Central memory CD4-positive, alpha-beta T cell (primary cell): Measurements from ENCODE around the gene CERKL.

Source experiments
- DNase-seq: peaks from one replicate; pipeline ENCODE4 v3.0.0; 2022

The CERKL gene

DNA sequence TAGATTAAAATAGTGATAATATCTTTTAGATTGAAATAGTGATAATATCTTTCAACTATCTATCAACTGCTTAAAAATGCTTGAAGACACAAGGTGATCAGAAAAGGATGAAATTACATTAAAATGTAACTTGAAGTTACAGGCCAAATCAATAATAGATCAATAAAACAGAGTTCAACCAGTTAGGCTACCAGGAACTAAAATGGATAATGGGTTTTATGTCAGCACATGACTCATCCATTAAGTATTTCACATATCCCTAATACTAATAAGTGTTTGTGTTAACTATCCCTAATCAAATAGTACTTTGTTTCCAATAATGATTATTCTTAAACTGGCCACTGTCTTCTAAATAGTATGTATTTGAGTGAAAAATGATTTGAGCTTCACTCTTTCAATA lies 33.7 kb downstream of the CERKL start:
- DNase-seq = no peak

DNA sequence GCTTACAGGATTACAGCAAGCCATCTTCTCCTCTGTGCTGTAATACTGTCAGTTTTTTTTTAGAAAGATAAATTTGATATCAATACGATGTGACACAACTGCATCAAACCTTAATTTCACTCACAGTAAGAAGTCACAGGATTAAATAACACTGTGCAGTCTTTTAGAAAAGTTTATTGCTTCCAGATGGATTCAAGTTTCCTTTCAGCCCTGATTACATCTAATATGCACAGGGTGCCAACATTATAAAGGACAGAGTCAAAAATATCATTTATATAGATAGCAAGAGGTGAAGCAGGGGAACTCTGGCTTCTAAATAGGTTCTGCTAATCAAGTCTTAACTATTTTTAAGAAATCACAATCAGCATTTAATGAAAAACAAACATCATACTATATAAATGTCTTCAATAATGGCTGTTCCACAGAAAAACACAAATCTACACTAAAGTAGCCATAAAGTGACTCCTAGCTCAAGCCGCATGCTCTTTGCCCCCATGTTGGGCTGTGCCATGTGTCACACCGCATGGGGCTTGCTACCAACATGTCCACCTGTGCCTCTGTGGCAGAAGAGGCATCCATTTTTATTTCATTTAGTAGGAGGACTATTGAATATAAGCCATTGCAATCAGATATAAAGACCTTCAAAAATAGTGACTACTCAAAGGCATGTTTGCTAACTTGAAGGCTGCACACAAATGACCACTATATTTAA lies 35.0 kb downstream of the CERKL start:
- DNase-seq = no peak

DNA sequence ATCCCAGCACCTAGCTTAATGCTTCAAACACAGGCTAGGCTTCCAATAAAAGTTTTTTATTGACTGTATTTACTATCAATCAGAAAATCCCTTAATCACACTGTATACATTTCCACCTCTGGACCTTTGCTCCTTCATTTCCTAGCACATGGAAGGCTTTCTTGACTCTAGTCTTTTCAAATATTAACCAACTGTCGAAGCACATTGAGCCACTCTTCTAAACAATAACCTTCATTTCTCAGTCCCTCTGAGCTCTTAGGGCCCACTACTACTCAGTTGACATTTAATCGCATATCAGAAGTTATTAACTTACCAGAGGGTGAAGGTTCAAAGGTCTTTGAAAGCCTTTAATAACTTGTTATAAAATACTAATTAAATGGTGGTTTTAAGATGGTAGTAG lies 37.4 kb downstream of the CERKL start:
- no peak for DNase-seq

DNA sequence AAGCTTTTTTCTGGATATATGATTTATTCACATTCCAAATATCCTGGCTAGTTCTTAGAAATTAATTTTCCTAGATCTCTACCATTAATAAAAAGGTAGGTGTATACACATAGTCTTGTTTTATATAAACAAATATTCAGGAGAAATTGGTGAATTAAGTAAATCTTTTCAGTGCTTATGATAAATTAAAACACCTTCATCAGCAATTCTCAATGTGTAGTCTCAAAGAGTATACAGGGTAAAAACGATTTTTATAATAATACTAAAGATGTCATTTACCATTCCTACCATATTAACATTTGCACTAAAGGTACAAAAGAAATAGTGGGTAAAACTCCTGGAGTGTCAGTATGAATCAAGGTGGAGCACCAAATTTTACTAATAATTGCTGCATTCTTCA lies 40.2 kb downstream of the CERKL start:
- no peak for DNase-seq

DNA sequence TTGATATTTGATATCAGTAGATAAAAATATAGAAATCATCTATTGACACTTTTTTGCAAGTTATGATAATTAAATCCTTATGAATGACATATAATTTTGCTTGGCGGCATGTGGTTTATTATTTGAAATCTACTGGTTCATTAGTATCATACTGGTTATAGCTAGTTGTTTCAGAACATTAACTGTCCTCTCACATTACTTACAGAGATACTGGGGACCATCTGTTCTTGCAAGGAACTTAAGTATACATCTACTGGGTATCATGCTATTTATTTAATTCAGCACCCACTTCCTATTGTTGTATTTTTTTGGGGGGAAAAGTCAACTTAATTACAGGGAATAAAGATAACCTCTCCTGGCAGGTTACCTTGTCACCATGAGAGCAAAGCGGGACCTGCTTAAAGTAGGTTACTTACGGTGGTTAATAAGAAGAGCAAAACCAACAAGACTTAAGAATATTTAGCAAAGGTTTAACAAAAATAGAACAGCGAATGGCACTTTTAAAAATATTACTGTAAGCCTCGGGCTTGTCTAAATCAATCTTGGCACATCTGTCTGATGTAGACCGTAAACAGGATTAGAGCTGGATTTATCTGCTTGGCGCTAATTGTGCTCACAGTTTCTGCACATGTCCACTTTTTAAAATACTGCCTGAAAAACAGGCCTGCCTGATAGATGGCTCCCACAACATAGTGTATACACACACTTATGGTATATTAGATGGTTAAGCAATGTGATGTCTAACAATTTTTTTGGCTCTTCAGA lies 41.8 kb downstream of the CERKL start:
- DNase-seq = no peak

DNA sequence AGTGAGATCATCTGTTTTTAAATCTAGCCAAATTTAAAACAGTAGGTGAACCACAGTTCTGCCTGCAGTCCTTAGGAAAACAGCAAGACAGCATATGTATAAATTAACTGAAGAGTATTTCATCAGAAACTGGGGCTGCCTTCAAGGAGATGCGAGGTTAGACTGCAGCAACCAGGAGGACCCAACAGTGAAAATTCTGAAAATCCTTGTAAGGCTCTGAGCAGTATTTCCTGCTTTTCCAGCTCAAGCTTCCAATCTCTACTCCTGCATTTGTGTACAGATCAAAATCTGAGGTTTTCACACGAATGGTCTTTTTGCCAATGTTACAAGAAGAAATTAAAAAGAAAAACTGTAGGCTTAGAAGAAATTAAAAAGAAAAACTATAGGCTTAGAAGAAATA lies 43.7 kb downstream of the CERKL start:
- no peak for DNase-seq

DNA sequence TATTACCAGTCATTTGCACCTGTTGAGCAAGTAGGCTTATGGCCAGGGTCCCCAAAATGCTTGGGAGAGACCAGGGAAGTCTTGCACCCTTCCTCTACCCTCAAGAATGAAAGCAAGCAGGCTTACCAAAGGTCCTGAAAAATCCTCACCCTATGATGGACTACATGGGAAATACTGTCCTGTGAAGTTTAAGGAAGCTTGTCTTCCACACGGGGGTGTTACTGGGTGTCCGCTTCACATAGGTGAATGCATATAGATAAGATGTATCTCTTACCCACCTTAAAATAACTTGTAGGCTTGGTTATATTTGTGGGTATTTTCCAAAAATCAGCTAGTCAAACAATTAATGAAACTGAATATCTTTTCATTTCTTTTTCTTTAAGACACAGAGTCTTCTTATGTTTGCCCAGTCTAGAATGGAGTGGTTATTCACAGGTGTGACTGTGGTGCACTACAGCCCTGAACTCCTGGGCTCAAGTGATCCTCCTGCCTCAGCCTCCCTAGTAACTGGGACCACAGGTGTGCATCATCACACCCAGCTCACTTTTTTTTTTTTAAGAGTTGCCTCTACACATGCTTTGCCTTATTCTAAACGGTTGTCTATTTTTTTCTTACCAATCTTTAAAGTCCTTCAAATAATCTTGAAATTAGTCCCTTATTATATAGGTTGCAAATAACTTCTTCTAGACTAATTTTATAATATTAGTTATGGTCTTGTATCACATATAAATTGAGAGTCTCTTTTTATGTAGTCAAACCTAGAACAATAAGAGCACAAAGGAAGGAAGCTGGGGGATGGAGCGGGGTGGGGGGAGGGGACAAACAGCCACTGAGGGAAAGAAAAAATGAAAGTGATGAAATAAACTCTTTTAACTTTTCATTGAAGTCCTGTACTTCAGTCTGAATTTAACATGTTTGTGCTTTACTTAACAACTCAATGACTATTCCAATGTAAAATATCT lies 49.0 kb downstream of the CERKL start:
- no peak for DNase-seq

DNA sequence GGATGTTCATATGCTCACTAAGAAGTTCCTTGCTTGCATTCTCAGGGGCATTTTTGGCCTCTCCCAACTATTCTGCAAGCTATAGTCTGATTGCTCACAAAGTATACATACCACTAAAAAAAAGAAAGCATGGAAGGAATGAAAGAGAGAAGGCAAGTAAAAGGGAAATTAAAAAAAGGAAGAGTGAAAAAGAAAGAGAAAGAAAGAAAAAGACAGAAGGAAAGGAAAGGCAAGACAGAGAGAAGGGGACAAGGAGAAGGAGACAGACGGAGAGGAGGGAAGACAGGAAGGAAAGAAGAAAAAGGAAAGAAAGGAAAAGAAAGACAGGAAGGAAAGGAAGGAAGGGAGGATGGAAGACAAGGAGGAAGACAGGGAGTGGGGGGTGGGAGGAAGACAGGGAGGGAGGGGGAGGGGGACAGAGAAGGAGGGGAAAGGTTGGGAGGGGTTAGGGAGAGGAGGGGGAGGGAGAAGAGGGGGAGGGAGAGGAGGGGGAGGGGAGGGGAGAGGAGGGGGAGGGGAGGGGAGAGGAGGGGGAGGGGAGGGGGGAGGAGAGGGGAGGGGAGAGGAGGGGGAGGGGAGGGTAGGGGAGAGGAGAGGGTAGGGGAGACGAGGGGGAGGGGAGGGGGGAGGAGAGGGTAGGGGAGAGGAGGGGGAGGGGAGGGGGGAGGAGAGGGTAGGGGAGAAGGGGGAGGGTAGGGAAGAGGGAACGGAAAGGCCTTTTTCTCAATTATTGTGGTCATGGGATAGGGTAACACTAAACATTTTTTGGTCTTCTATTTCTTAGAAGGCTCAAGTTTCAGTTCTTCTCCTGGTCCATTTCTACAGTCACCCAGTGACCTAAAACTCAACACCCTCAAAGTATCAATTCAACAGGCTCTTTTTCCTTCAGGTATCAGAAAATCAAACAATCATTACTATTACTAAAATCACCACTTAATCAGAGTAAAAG lies 50.7 kb downstream of the CERKL start:
- DNase-seq = no peak

DNA sequence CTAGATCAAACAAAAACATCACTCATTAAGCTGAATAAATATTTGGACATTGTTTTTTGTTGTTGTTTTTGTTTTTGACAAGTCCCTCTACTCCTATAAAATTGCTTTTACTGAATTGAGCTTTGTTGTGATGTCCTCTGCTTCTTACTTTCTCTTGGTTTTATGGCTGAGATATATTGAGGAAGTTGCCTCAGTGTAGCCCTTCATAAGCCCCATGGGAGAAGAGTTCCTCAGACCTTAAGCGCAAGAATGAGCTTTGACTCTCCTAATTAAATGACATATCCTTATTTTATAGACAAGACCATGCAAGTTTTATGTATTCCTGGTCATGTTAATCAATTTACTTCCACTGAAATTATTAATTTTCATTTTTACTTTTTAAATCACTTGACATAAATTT lies 54.9 kb downstream of the CERKL start:
- DNase-seq = no peak

DNA sequence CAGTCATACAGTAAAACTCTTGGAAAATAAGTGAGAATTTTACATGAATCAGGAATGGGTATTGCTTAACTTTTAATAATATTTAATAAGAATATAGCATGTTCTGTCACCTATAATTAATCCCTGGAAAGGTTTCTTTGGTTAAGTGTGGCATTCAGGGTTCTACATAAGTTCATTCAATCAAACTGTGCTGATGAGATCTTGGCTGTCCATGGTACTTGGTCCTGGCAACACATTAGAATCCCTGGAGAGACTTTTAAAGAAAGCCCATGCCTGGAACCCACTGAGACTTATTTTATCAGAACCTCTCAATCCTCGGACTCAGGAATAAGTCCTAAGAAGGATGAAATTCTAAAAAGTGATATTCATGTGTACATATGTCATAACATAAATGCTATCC lies 60.3 kb downstream of the CERKL start:
- no peak for DNase-seq

DNA sequence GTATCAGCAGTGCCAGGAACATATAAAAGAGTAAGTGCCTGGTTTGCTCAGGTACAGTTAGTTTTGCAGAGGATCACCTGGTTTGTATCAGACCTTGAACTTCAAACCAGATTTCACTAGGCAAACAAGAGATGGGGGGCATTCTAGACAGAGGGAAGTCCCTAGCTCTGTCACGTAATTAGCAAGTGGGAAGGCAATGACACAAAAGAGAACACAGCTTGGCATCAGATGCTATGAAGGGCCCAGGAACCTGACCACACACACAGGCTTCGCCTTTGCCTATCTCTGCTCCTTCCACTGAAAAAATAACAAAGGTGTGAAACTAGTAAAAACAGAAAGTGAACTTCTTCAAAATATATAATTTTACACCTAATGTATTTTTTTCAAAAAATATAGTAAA lies 62.6 kb downstream of the CERKL start:
- no peak for DNase-seq

DNA sequence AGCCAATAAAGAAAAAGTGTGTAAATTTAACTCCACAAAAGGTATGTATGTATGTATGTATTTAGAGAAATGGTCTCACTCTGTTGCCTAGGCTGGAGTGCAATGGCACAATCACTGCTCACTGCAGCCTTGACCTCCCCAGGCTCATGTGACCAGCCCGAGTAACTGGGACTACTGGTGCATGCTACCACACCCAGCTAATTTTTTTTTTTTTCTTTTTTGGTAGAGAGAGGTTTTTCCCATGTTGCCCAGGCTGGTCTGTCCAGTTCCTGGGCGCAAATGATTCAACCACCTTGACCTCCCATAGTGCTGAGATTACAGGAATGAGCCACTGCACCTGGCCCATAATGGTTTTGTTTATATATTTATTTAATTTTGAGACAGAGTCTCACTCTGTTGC lies 67.1 kb downstream of the CERKL start:
- no peak for DNase-seq

DNA sequence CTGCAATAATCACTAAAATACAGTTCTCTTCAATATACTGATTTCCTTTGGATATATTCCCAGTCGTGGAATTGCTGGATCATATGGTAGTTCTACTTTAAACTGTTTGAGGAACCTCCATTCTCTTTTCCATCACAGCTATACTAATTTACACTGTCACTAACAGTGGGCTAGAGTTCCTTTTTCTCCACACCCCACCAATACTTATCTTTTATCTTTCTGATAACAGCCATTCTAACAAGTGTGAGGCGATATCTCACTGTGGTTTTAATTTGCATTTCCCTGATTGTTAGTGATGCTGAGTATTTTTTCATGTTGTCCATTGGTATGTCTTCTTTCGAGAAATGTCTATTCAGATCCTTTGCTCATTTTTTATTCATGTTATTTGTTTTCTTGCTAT lies 68.4 kb downstream of the CERKL start:
- DNase-seq = no peak

DNA sequence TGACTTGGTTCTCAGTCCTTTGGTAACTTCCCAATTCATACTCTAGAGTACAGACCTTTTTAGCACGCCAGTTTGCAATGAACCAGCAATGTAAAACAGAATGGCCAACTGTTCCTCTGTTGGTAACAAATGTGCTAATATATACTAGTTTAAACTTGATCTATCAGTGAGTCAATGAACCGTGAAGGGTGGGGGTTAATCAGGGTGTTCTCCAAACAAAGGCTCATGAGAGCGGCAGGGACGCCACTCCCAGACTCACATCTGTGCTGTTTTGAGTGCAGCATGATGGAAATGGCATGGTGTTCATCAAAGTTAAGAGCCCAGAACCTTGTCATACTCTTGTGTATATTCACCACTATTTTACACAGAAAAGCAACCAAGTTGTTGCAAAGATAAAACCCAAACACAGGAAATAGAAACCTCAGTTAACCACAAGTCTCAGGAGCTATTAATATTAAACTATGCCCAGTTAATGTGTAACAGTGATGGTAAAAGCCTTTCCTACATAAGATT lies 70.3 kb downstream of the CERKL start:
- no peak for DNase-seq

DNA sequence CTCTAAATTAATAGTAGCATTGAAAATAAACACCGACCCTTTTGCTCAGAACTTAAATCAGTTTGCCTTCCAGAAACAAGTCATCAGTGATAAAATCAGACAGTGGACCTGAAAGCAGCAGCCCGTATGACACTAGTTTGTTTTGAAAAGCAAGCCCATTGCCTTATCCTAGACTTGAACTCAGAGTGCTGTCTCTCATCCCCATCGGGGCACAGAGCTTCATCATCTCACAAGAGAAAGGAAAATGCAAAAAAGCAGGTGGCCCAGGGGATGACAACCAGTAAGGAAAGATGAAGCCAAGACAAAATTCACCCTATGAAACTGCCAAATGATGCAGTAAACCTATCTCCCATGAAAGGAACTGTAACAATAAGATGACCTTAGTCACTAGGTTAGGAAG lies 71.2 kb downstream of the CERKL start:
- no peak for DNase-seq

DNA sequence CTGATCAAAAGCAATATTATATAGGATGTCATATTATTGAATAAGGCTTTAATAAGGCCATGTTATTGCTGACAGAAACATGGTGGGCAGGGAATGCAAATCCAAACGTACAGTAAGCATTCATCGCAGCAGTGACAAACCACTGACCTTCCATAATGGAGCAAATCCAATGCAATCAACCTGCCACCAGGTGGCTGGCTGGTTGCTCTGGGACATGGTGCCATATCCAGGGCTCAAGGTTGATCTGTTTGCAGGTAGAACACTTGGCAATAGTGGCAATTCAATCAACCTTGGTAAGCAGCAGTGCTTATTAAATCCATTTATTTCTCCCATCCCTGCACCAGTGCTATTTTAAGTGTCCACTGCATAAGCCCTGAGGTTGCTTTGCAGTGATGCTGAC lies 75.4 kb downstream of the CERKL start:
- no peak for DNase-seq

DNA sequence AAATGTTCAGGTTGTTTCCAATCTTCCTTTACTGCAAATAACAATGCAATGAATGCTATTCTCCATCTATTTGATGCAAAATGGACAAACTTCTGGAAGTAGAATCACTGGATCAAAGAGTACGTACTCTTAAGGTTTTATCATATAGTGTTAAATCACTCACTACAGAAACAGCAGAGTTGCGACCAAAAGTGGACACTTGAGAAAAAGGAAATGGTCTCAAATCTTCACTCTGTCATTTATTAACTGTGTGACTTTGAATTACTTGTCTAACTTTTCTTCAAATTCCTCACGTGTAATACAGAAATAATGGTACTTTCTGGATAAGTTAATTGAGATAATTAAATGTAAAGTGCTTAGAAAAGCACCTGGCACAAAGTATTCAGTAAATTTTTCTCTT lies 78.1 kb downstream of the CERKL start:
- no peak for DNase-seq

DNA sequence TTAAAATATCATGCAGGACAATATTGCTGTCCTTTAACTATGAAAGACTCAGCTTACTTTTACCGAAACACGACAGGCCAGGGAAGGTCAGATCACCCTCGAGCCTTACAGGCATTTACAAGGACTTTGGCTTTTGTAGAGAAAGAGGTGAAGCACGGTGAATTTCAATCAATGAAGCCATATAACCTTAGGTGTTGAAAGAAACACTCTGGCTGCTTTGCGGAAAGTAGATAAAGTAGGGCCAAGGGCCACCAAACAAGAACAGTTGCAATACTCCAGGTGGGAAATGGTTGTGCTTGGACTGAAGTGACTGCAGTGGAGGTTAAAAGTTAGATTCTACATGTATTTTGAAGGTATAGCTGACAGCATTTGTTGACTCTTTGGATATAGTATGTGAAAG lies 80.5 kb downstream of the CERKL start:
- no peak for DNase-seq

DNA sequence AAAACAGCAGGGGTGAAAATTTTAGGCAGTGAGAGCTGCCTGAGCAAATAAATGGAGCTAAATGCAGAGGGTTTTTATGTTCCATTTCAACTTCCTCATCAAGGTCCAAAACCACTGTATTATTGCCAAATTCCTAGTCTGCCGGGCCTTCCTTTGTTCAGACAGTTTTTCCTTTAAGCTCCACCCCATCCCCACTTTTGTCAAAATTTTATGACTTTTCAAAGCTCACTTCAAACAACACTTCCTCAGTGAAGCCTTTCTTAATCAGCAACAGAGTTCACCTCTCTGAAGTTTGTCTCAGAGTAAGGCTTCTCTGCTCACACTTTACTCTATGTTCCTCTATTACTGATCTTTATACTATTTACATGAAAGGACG lies 81.3 kb downstream of the CERKL start:
- DNase-seq = no peak

DNA sequence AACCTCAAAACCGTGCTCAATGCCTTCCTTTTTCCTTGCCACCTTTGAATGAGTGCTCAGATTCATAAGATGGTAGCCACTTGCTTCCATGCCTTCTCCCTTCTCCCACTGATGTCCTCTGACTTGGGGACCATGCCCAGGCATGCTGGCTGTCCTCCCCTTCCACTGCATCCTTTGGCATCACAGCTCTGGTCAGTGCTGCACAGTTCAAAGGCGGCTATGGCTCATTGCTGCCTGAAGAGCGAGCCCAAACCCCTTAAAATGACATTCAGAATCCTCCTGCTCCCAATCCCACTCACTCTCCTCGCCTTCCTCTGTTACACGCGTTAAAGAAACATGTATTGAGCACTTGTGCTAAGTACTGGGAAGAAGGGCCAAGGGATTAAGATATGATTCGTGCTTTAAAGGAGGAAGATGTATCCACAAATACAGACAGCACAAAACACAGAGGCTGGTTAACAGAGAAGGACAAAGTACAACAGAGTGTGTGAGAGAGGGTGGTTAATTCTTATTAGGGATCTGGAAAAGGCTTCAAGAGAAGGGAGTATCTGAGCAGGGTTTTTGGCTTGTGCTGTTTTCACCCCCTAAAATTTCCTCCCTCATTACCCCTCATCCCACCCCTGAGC lies 81.8 kb downstream of the CERKL start:
- no peak for DNase-seq

DNA sequence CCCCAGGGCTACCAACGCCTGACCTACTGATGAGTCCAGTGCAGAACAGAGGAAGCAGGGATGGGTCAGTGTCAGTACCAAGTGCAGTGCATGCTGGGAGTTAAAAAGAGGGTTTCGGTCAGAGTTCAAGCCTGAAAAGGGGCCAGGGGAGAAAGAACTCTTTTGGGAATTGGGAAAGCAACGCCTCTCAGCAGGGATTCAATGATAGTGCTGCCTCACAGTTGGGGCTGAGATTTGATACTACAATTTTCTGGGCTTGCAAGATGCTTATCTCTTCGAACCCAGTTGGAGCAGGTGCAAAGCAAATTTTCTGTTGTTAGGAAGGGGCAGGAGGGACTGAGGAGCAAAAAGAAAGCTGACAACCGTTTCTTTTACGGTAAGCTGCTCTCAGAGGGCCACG lies 82.6 kb downstream of the CERKL start:
- no peak for DNase-seq
